Astrocyte (in vitro differentiated cells and primary cell): ENCODE data around the gene ANKRD42.

Source experiments
- EZH2 ChIP-seq: IDR thresholded peaks from 2 replicates; pipeline ENCODE4 v1.6.1; 2012; ENCODE audit warnings: mild to moderate bottlenecking, low read length, inconsistent platforms; ENCODE audit not compliant: insufficient read depth
- TF ChIP-seq, protein P1 (sequence below): IDR thresholded peaks from 2 replicates; pipeline ENCODE4 v1.5.1; 2011; ENCODE audit warnings: low read depth, mild to moderate bottlenecking, inconsistent platforms, low read length, moderate library complexity; ENCODE audit not compliant: insufficient read depth

DNA sequence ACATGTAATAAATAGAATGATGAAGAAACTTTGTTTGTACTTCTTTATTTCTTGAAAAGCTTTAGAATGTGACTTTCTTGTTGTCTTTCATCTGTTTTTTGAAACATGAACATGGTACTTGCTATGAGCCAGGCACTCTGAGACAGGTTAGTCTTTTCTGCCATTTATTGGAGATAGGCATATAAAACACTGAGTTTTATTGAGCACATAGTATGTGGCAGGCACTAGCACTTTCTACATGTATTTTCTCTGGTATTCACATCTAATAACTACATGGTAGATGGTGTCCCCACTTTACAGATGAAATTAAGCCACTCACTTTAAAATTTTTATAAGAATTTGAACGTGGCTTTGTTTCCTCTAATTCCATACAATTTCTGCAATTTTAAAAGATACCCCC, 7.7 kb upstream of the ANKRD42 start:
- TF ChIP-seq, protein P1, sequence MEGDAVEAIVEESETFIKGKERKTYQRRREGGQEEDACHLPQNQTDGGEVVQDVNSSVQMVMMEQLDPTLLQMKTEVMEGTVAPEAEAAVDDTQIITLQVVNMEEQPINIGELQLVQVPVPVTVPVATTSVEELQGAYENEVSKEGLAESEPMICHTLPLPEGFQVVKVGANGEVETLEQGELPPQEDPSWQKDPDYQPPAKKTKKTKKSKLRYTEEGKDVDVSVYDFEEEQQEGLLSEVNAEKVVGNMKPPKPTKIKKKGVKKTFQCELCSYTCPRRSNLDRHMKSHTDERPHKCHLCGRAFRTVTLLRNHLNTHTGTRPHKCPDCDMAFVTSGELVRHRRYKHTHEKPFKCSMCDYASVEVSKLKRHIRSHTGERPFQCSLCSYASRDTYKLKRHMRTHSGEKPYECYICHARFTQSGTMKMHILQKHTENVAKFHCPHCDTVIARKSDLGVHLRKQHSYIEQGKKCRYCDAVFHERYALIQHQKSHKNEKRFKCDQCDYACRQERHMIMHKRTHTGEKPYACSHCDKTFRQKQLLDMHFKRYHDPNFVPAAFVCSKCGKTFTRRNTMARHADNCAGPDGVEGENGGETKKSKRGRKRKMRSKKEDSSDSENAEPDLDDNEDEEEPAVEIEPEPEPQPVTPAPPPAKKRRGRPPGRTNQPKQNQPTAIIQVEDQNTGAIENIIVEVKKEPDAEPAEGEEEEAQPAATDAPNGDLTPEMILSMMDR: no peak
- TF ChIP-seq EZH2: no peak
